ENCODE results near the gene PECR. TPM values are rescaled to one million over a fixed set of nuclear protein-coding genes. Genes with fewer than 3 reads are reported as not detected.

The PECR gene
- 5.0 and 11.1 TPM in 2 replicates for total RNA-seq

DNA sequence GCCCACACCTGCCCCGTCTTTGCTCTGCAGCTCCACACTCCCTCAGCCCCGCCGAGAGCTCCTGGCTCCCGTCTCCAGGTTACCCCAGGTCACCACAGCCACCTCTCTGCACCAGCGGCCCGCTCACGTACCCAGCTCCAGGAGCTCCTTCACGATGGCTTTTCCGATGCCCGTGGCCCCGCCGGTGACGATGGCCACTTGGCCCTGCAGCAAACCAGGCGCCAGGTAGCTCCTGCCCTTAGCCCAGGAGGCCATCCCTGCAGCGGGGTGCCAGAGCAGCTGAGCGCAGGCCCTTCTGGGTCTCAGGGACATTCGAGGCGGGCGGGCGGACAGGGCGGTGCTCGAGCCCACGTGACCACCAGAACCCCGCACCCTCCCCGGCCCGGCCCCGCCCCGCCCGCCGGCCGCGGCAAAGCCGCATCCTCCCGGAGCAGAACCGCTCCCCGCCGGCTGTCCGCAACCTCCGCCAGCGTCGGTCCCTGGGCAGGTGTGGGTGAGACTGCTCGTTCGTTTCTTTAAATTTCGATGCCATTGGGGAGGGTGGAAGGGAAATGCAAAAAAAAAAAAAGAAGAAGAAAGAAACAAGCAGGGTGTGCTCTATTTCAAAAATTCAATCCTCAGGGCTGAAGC, at the start of gene PECR, which contains the start of gene TMEM169:
TSS of gene PECR (minus strand) at position 323 of the 630 bp plus-strand sequence. CDS start at position 255, 68 bp downstream.
TSS of gene TMEM169 (plus strand) at position 433 of the 630 bp plus-strand sequence. CDS start 14,045 bp downstream, outside the sequence.

DNA sequence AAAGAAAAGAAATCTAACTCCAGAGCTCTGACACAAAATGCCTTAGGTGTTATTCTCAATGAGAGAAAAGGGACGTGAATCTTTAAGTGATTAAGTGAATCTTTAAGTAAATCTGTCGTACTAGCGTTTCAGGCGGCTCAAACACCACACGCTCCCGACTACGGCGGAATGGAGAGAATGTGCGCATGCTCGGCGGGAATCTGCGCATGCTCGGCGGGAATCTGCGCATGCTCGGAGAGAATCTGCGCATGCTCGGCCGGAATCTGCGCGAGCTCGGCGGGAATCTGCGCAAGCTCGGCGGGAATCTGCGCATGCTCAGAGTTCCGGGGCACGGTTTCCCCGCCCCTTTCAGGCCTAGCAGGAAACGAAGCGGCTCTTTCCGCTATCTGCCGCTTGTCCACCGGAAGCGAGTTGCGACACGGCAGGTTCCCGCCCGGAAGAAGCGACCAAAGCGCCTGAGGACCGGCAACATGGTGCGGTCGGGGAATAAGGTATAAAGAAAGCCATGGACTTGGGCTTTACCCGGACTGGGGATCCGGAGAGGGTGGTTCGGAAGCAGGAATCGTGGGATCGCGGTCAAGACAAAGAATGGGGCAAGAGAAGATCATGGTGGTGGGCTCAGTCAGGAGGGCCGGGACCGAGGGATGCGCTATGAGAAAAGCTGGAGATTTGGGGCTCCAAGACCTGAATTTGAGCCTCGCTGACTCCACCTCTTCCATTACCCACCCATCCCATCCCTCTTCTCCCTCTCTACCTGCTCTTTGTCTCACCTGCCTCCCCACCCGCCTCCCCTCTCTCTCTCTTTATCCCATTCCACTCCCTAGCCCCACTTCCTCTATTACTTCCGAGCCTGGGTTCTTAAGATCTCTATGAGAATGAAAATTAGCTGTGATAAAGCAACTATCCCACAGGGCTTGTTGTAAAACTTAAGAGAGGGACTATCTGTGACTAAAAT, 27.6 kb upstream of the PECR start, which contains the start of gene XRCC5:
TSS of gene XRCC5 (plus strand) at position 382 of the 955 bp plus-strand sequence. CDS start at position 471, 89 bp downstream.

DNA sequence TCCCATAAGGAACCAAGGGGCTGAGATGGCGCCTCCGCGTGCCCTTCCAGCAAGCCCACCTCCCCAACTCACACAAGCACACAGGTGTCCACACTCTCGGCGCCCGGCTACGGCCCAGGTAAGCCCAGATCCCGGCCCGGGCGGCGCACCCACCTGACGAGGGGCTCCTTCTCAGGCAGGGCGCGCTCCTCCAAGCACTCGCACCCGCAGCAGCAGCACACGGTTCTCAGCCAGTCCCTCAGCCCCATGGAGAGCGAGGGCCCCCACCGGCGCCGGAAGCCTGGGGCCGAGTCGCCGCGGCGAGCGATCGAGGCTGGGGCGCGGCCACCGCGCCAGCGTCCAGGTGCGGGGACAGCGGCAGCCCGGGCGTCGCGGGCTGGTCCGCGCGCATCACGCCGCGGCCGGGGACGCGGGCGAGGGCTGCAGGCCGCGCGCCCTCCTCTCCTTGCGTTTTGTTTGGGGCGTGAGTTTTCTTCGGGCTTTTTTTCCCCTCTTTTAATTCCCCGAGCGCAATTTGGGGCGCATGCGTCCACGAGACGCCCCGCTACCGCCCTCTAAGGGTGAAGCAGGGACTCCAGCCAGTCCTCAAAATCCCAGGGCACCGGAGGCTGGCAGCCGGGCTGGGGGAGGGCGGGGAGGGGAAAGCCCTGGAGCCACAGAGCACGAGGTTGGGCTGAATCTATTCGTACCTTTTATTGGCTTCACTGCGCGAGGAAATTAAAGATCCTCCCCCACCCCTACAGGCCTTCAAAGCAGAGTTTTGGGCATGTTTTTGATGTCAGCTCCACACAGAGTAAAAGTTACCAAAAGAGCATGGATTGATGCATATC, 68.3 kb downstream of the PECR start, which contains the start of gene MREG:
TSS of gene MREG (minus strand) at position 472 of the 830 bp plus-strand sequence. CDS start at position 248, 224 bp downstream.

Other genes starting within 250 kb of the PECR start
- gene MREG, start 68.3 kb downstream of the PECR start, total RNA-seq = 1.8 and 3.5 TPM in 2 replicates
- 0.10 TPM in 1 of 2 replicates, not detected in the other for gene TMEM169, start 110 bp upstream of the PECR start, total RNA-seq
- 106 and 112 TPM in 2 replicates for gene XRCC5, start 27.5 kb upstream of the PECR start, total RNA-seq

All from cardiac ventricle fibroblast (primary cell).